Liver (tissue), 3 donors: ENCODE measurements around the gene DNM2.

Source experiments
- JUND ChIP-seq, 2 donors: IDR thresholded peaks; 2 replicates each; pipeline ENCODE4 v1.6.1; 2016; ENCODE audit warnings: antibody characterized with exemption in 2 of 2
- REST ChIP-seq: IDR thresholded peaks from 2 replicates; pipeline ENCODE4 v1.6.1; 2016; ENCODE audit warnings: antibody characterized with exemption, mild to moderate bottlenecking
- RXRA ChIP-seq, 2 donors: IDR thresholded peaks; 2 replicates each; pipeline ENCODE4 v1.6.1; 2017 to 2018; ENCODE audit warnings: antibody characterized with exemption in 2 of 2, mild to moderate bottlenecking in 1 of 2
- TAF1 ChIP-seq: conservative IDR thresholded peaks from 2 replicates; pipeline ENCODE4 v1.6.1; 2016; ENCODE audit warnings: antibody characterized with exemption, mild to moderate bottlenecking
- TF ChIP-seq, protein P1 (sequence below): fragments of 150-350 bp; IDR thresholded peaks from 2 replicates; pipeline ENCODE4 v1.5.1; 2017; ENCODE audit warnings: improper control_type of control experiment, low read depth, low read length; ENCODE audit not compliant: missing input control
- TF ChIP-seq, protein P2 (sequence below): IDR thresholded peaks from 2 replicates; pipeline ENCODE4 v1.6.1; 2016; ENCODE audit warnings: antibody characterized with exemption
- TF ChIP-seq, protein P3 (sequence below): IDR thresholded peaks from 2 replicates; pipeline ENCODE4 v1.6.1; 2016; ENCODE audit warnings: antibody characterized with exemption
- donor health status: healthy.
- donor health status: healthy.

DNA sequence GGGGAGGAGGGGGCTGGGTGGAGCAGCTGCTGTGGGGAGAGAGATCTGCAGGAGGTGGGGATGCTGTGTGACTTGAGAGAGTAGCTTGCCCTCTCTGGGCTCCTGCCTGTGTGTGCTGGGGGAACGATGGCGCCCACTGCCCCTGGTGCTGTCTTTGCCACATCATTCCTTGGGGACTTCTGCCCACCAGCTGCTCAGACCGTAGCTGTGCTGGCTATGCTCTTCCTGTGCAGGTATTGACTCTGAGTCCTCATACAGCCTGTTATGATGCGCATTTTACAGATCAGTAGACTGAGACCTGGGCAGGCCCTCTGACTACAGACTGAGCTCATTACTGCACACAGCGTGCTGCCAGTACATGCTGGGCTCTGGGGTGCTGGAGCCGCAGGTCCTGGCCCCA is 51.1 kb downstream of the DNM2 start:
- TF ChIP-seq, protein P1, sequence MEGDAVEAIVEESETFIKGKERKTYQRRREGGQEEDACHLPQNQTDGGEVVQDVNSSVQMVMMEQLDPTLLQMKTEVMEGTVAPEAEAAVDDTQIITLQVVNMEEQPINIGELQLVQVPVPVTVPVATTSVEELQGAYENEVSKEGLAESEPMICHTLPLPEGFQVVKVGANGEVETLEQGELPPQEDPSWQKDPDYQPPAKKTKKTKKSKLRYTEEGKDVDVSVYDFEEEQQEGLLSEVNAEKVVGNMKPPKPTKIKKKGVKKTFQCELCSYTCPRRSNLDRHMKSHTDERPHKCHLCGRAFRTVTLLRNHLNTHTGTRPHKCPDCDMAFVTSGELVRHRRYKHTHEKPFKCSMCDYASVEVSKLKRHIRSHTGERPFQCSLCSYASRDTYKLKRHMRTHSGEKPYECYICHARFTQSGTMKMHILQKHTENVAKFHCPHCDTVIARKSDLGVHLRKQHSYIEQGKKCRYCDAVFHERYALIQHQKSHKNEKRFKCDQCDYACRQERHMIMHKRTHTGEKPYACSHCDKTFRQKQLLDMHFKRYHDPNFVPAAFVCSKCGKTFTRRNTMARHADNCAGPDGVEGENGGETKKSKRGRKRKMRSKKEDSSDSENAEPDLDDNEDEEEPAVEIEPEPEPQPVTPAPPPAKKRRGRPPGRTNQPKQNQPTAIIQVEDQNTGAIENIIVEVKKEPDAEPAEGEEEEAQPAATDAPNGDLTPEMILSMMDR: no peak
- TF ChIP-seq RXRA (IDR thresholded peaks at IDR 0.05) (no peak), REST (no peak), TAF1 (no peak), JUND (IDR thresholded peaks at IDR 0.05) (no peak)
- TF ChIP-seq, protein P2, sequence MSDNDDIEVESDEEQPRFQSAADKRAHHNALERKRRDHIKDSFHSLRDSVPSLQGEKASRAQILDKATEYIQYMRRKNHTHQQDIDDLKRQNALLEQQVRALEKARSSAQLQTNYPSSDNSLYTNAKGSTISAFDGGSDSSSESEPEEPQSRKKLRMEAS: no peak
- TF ChIP-seq, protein P3, sequence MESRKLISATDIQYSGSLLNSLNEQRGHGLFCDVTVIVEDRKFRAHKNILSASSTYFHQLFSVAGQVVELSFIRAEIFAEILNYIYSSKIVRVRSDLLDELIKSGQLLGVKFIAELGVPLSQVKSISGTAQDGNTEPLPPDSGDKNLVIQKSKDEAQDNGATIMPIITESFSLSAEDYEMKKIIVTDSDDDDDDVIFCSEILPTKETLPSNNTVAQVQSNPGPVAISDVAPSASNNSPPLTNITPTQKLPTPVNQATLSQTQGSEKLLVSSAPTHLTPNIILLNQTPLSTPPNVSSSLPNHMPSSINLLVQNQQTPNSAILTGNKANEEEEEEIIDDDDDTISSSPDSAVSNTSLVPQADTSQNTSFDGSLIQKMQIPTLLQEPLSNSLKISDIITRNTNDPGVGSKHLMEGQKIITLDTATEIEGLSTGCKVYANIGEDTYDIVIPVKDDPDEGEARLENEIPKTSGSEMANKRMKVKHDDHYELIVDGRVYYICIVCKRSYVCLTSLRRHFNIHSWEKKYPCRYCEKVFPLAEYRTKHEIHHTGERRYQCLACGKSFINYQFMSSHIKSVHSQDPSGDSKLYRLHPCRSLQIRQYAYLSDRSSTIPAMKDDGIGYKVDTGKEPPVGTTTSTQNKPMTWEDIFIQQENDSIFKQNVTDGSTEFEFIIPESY: no peak
